Psoas muscle (tissue), 8 donors: ENCODE measurements around the gene RFC2. TPM values are rescaled to one million over a fixed set of nuclear protein-coding genes. Genes with fewer than 3 reads are reported as not detected.

Experiments used
- ATAC-seq, 4 donors: fragments of 200-7000 bp; cut with Tn5 transposase; one replicate each; pipeline ENCODE4 v1.9.1; 2020; ENCODE audit warnings: moderate library complexity in 3 of 4, mild to moderate bottlenecking in 2 of 4
- DNase-seq, 2 donors: peaks; one replicate each; pipeline ENCODE4 v3.0.0-alpha.2; 2020
- H3K27ac ChIP-seq: fragments of 200-600 bp; one replicate; pipeline ENCODE4 v1.8.0; 2022
- H3K27me3 ChIP-seq, 3 donors: fragments of 200-600 bp in 1 of 3; one replicate each; pipeline versions ENCODE4 v1.6.1 to v1.8.0; 2013 to 2022; ENCODE audit warnings: low read length in 2 of 3, mild to moderate bottlenecking in 2 of 3, moderate library complexity in 1 of 3; ENCODE audit not compliant: insufficient read depth in 3 of 3
- H3K36me3 ChIP-seq, 2 donors: fragments of 200-600 bp in 1 of 2; one replicate each; pipeline versions ENCODE4 v1.6.1 to v1.8.0; 2013 to 2022; ENCODE audit warnings: low read depth in 1 of 2, mild to moderate bottlenecking in 1 of 2, moderate library complexity in 1 of 2; ENCODE audit not compliant: insufficient read depth in 1 of 2
- H3K4me1 ChIP-seq: fragments of 200-600 bp; one replicate; pipeline ENCODE4 v1.8.0; 2022
- H3K4me3 ChIP-seq: fragments of 200-600 bp; one replicate; pipeline ENCODE4 v1.8.0; 2022; ENCODE audit warnings: mild to moderate bottlenecking
- H3K9me3 ChIP-seq: fragments of 200-600 bp; one replicate; pipeline ENCODE4 v1.8.0; 2022
- CTCF ChIP-seq: fragments of 200-600 bp; IDR thresholded peaks from one replicate; pipeline ENCODE4 v1.8.0; 2022; ENCODE audit warnings: antibody characterized with exemption
- WGBS, 3 donors: extraction: QIAGEN DNeasy Blood & Tissue Kit; methylation state at CpG; one replicate each; pipeline versions ENCODE4 v1.1.6 to v1.1.7; 2013; 5-methylcytosine and 5-hydroxymethylcytosine counted together
- intact Hi-C, 2 donors: fragments of 100-400 bp; cut with DNase I; formaldehyde crosslinking; loops; one replicate each; pipeline versions ENCODE4 v1.11.0 to v1.14.2; 2022
- polyA plus RNA-seq, 3 donors: library from polyadenylated mRNA; stranded (reverse); fragments of 200-250 nt; gene quantifications; one replicate each; pipeline ENCODE4 v1.2.3, GENCODE V29; 2013
- total RNA-seq, 4 donors: library from RNA; stranded (reverse); fragmentation: NEBNext Ultra II Directional in 2 of 4; extraction: Animal tissue kit (Norgen Biotek cat#: 25700) in 2 of 4; gene quantifications; one replicate each; pipeline versions ENCODE4 v1.2.1 to v1.2.4, GENCODE V29; 2021 to 2023
- donor health status: healthy with polysubstance abuse.
- donor health status: DM: no; HTN: no; CAD: no; lungs with moderate emphysema.
- donor health status: Bipolar disorder and iron deficiency.
- donor health status: healthy.
- donor health status: DM: yes; HTN: yes; CAD: no.
- donor health status: DM: no; HTN: no; CAD: no.
- donor health status: DM: no; HTN: no; CAD: no.
- donor health status: DM: yes; HTN: yes; CAD: no.

The RFC2 gene
- total and polyA plus RNA-seq, 7 donors = 13.7 to 25.8 (median 19.8) TPM

- ATAC-seq (no peak), DNase-seq (no peak)
- no peaks in the 10 kb centered on the region for H3K27me3 ChIP-seq
- no peaks in the 10 kb centered on the region for H3K9me3 ChIP-seq
- intact Hi-C loops = no loop called here
- TF ChIP-seq CTCF = no peak
- H3K36me3 ChIP-seq = no peaks in the 10 kb centered on the region
- WGBS, 3 donors = 86 to 89% (median 86%) methylated on average over 15 of the region's 15 CpGs
- H3K27ac ChIP-seq = no peak overlapping the region
- H3K4me1 ChIP-seq = no peaks in the 10 kb centered on the region
- H3K4me3 ChIP-seq = no peak overlapping the region
These were observed 43.5 kb upstream of the RFC2 start for GRCh38 chr7:74297516-74298233.

GRCh38 chr7:74294191-74294998, 40.2 kb upstream of the RFC2 start:
- H3K4me3 ChIP-seq = no peak overlapping the region
- no peaks in the 10 kb centered on the region for H3K9me3 ChIP-seq
- H3K36me3 ChIP-seq = no peaks in the 10 kb centered on the region
- H3K27me3 ChIP-seq = no peaks in the 10 kb centered on the region
- H3K4me1 ChIP-seq = no peaks in the 10 kb centered on the region
- ATAC-seq = peak in 1 of 4 donors; percentile 26
- peak; percentile 41 to 60 for DNase-seq
- intact Hi-C loops = no loop called here
- TF ChIP-seq CTCF = no peak
- H3K27ac ChIP-seq = peak overlapping the region; percentile 4
- WGBS, 3 donors = 52 to 62% (median 60%) methylated on average over 17 of the region's 17 CpGs

- Histone ChIP-seq H3K4me3 (no peak overlapping the region), H3K4me1 (peaks cover under 1% of the 10 kb centered on the region), H3K36me3 (no peaks in the 10 kb centered on the region), H3K9me3 (no peaks in the 10 kb centered on the region), H3K27me3 (no peaks in the 10 kb centered on the region), H3K27ac (no peak overlapping the region)
- ATAC-seq (no peak), DNase-seq (no peak)
- WGBS, 3 donors = 46 to 74% (median 64%) methylated on average over 4 of the region's 4 CpGs
- TF ChIP-seq CTCF = no peak
- intact Hi-C loops = no loop called here
These were observed 39.3 kb upstream of the RFC2 start for GRCh38 chr7:74293577-74293908.

GRCh38 chr7:74292757-74293576, 38.8 kb upstream of the RFC2 start:
- Histone ChIP-seq H3K4me3 (no peak overlapping the region), H3K4me1 (peaks cover 4% of the 10 kb centered on the region), H3K27me3 (no peaks in the 10 kb centered on the region), H3K9me3 (no peaks in the 10 kb centered on the region), H3K36me3 (no peaks in the 10 kb centered on the region), H3K27ac (no peak overlapping the region)
- no peak for DNase-seq
- 69 to 73% (median 70%) methylated on average over 17 to 18 of the region's 18 CpGs for WGBS, 3 donors
- no peak for TF ChIP-seq CTCF
- no peak for ATAC-seq
- intact Hi-C loops = no loop called here
